LNCaP clone FGC (cell line): Measurements from ENCODE around the gene TOMM20.

Experiments
- DNase-seq: peaks from one replicate; pipeline ENCODE4 v3.0.0-alpha.2; 2011; ENCODE audit warnings: low read depth
- H3K4me3 ChIP-seq: 2 replicates; pipeline ENCODE4 v1.5.1; 2011; ENCODE audit warnings: mild to moderate bottlenecking, low read depth, low read length, control low read depth
- CTCF ChIP-seq: IDR thresholded peaks from 2 replicates; pipeline ENCODE4 v1.5.1; 2012; ENCODE audit warnings: mild to moderate bottlenecking; ENCODE audit not compliant: control insufficient read depth, insufficient read depth; ENCODE audit errors: extremely low read depth

The TOMM20 gene

GRCh38 chr1:235136111-235136510 lies 7.5 kb upstream of the TOMM20 start:
- no peak overlapping the region for H3K4me3 ChIP-seq
- TF ChIP-seq CTCF = no peak
- DNase-seq = no peak

- no peak overlapping the region for H3K4me3 ChIP-seq
- no peak for TF ChIP-seq CTCF
- no peak for DNase-seq
Measured at GRCh38 chr1:235134171-235134570, 5.5 kb upstream of the TOMM20 start.

- TF ChIP-seq CTCF = no peak
- no peak for DNase-seq
- H3K4me3 ChIP-seq = no peak overlapping the region
Measured at GRCh38 chr1:235133086-235133485, 4.4 kb upstream of the TOMM20 start.

GRCh38 chr1:235131961-235132360 lies 3.3 kb upstream of the TOMM20 start:
- no peak for TF ChIP-seq CTCF
- H3K4me3 ChIP-seq = no peak overlapping the region
- no peak for DNase-seq

- H3K4me3 ChIP-seq = no peak overlapping the region
- no peak for TF ChIP-seq CTCF
- DNase-seq = no peak
Measured at GRCh38 chr1:235130766-235131270, 2.2 kb upstream of the TOMM20 start.

GRCh38 chr1:235129774-235130570 lies 1.3 kb upstream of the TOMM20 start:
- no peak overlapping the region for H3K4me3 ChIP-seq
- no peak for TF ChIP-seq CTCF
- DNase-seq = peak; percentile 13

GRCh38 chr1:235127732-235128455 lies 743 bp downstream of the TOMM20 start:
- TF ChIP-seq CTCF = no peak
- DNase-seq = no peak
- H3K4me3 ChIP-seq = peak overlapping the region; percentile 91
